ENCODE measurements around the gene CCNE1. TPM values are rescaled to one million over a fixed set of nuclear protein-coding genes. Genes with fewer than 3 reads are reported as not detected.

CCNE1 gene
- under 1 TPM in 2 of 3 donors, not detected in 1; 0.22 to 0.39 TPM for polyA plus RNA-seq

GRCh38 chr19:29811125-29812079 is at the start of gene CCNE1:
CCNE1 (plus strand) TSS chr19:29811991; CDS start chr19:29812556, 565 bp downstream.
- Mint-ChIP-seq H3K27me3 (ENCODE audit: low read depth in 3 of 3) (peaks cover 4 to 13% (median 11%) of the 10 kb centered on the region in 3 donors), H3K36me3 (no peaks in the 10 kb centered on the region), H3K4me1 (peaks cover 10 to 20% of the 10 kb centered on the region in 2 donors), H3K27ac (peak within 1 kb of the TSS; percentile 34 to 87 (median 80)), H3K9me3 (no peaks in the 10 kb centered on the region), H3K4me3 (peak within 1 kb of the TSS; percentile 79 to 94 (median 90))
- peak; percentile 93 to 94 (median 94) for DNase-seq

- Mint-ChIP-seq H3K27me3 (ENCODE audit: low read depth in 3 of 3) (peaks cover 0 to 5% (median 5%) of the 10 kb centered on the region in 3 donors), H3K27ac (no peak overlapping the region), H3K4me1 (peaks cover 0 to 2% of the 10 kb centered on the region in 2 donors), H3K4me3 (no peak overlapping the region), H3K9me3 (no peaks in the 10 kb centered on the region), H3K36me3 (no peaks in the 10 kb centered on the region)
- DNase-seq: no peak
Measured at GRCh38 chr19:29763196-29763595, 48.6 kb upstream of the CCNE1 start.

GRCh38 chr19:29764361-29764760 is 47.4 kb upstream of the CCNE1 start:
- Mint-ChIP-seq H3K9me3 (no peaks in the 10 kb centered on the region), H3K4me3 (no peak overlapping the region), H3K36me3 (no peaks in the 10 kb centered on the region), H3K4me1 (peaks cover 0 to 2% of the 10 kb centered on the region in 2 donors), H3K27me3 (ENCODE audit: low read depth in 3 of 3) (peaks cover 0 to 7% (median 5%) of the 10 kb centered on the region in 3 donors), H3K27ac (no peak overlapping the region)
- DNase-seq: no peak

GRCh38 chr19:29766100-29766499 is 45.7 kb upstream of the CCNE1 start:
- H3K27me3 Mint-ChIP-seq (ENCODE audit: low read depth in 3 of 3): peaks cover 0 to 7% (median 3%) of the 10 kb centered on the region in 3 donors
- H3K4me1 Mint-ChIP-seq: no peaks in the 10 kb centered on the region
- no peak overlapping the region for H3K27ac Mint-ChIP-seq
- H3K36me3 Mint-ChIP-seq: no peaks in the 10 kb centered on the region
- H3K4me3 Mint-ChIP-seq: no peak overlapping the region
- DNase-seq: no peak
- no peaks in the 10 kb centered on the region for H3K9me3 Mint-ChIP-seq

- no peak overlapping the region for H3K27ac Mint-ChIP-seq
- peaks cover 0 to 10% (median 3%) of the 10 kb centered on the region in 3 donors for H3K27me3 Mint-ChIP-seq (ENCODE audit: low read depth in 3 of 3)
- no peaks in the 10 kb centered on the region for H3K9me3 Mint-ChIP-seq
- DNase-seq: no peak
- no peaks in the 10 kb centered on the region for H3K36me3 Mint-ChIP-seq
- H3K4me3 Mint-ChIP-seq: no peak overlapping the region
- no peaks in the 10 kb centered on the region for H3K4me1 Mint-ChIP-seq
Measured at GRCh38 chr19:29767039-29767735, 44.6 kb upstream of the CCNE1 start.

GRCh38 chr19:29768166-29768565 is 43.6 kb upstream of the CCNE1 start:
- peaks cover 0 to 10% (median 1%) of the 10 kb centered on the region in 3 donors for H3K27me3 Mint-ChIP-seq (ENCODE audit: low read depth in 3 of 3)
- no peak for DNase-seq
- H3K36me3 Mint-ChIP-seq: no peaks in the 10 kb centered on the region
- no peaks in the 10 kb centered on the region for H3K9me3 Mint-ChIP-seq
- H3K4me3 Mint-ChIP-seq: no peak overlapping the region
- no peak overlapping the region for H3K27ac Mint-ChIP-seq
- no peaks in the 10 kb centered on the region for H3K4me1 Mint-ChIP-seq

GRCh38 chr19:29769997-29770396 is 41.8 kb upstream of the CCNE1 start:
- H3K9me3 Mint-ChIP-seq: no peaks in the 10 kb centered on the region
- H3K4me1 Mint-ChIP-seq: no peaks in the 10 kb centered on the region
- no peaks in the 10 kb centered on the region for H3K36me3 Mint-ChIP-seq
- no peak for DNase-seq
- peaks cover 0 to 10% (median 0%) of the 10 kb centered on the region in 3 donors for H3K27me3 Mint-ChIP-seq (ENCODE audit: low read depth in 3 of 3)
- no peak overlapping the region for H3K27ac Mint-ChIP-seq
- no peak overlapping the region for H3K4me3 Mint-ChIP-seq

- no peaks in the 10 kb centered on the region for H3K4me1 Mint-ChIP-seq
- no peak overlapping the region for H3K27ac Mint-ChIP-seq
- DNase-seq: no peak
Measured at GRCh38 chr19:29770648-29771047, 41.1 kb upstream of the CCNE1 start.

GRCh38 chr19:29771708-29772414 is 39.9 kb upstream of the CCNE1 start:
- DNase-seq: peak in 1 of 3 donors; percentile 2
- H3K27me3 Mint-ChIP-seq (ENCODE audit: low read depth in 3 of 3): peaks cover 0 to 10% (median 0%) of the 10 kb centered on the region in 3 donors
- H3K9me3 Mint-ChIP-seq: no peaks in the 10 kb centered on the region
- H3K4me1 Mint-ChIP-seq: no peaks in the 10 kb centered on the region
- no peak overlapping the region for H3K4me3 Mint-ChIP-seq
- H3K27ac Mint-ChIP-seq: no peak overlapping the region
- H3K36me3 Mint-ChIP-seq: no peaks in the 10 kb centered on the region

More at GRCh38 chr19:29770648-29771047, 41.1 kb upstream of the CCNE1 start:
- H3K27me3 Mint-ChIP-seq (ENCODE audit: low read depth in 3 of 3): peaks cover 0 to 10% (median 0%) of the 10 kb centered on the region in 3 donors
- H3K9me3 Mint-ChIP-seq: no peaks in the 10 kb centered on the region
- no peak overlapping the region for H3K4me3 Mint-ChIP-seq
- H3K36me3 Mint-ChIP-seq: no peaks in the 10 kb centered on the region

- H3K4me3 Mint-ChIP-seq: no peak overlapping the region
- no peaks in the 10 kb centered on the region for H3K4me1 Mint-ChIP-seq
- H3K36me3 Mint-ChIP-seq: no peaks in the 10 kb centered on the region
- no peak overlapping the region for H3K27ac Mint-ChIP-seq
- peaks cover 0 to 7% (median 0%) of the 10 kb centered on the region in 3 donors for H3K27me3 Mint-ChIP-seq (ENCODE audit: low read depth in 3 of 3)
- no peak for DNase-seq
- H3K9me3 Mint-ChIP-seq: no peaks in the 10 kb centered on the region
Measured at GRCh38 chr19:29772696-29773095, 39.1 kb upstream of the CCNE1 start.

- H3K27ac Mint-ChIP-seq: no peak overlapping the region
- no peak overlapping the region for H3K4me3 Mint-ChIP-seq
Measured at GRCh38 chr19:29773141-29773540, 38.6 kb upstream of the CCNE1 start.

GRCh38 chr19:29774126-29774525 is 37.7 kb upstream of the CCNE1 start:
- no peak for DNase-seq
- Mint-ChIP-seq H3K36me3 (no peaks in the 10 kb centered on the region), H3K4me3 (no peak overlapping the region), H3K9me3 (no peaks in the 10 kb centered on the region), H3K27me3 (ENCODE audit: low read depth in 3 of 3) (peaks cover 0 to 5% (median 0%) of the 10 kb centered on the region in 3 donors), H3K27ac (no peak overlapping the region), H3K4me1 (no peaks in the 10 kb centered on the region)

More at GRCh38 chr19:29773141-29773540, 38.6 kb upstream of the CCNE1 start:
- Mint-ChIP-seq H3K9me3 (no peaks in the 10 kb centered on the region), H3K27me3 (ENCODE audit: low read depth in 3 of 3) (peaks cover 0 to 7% (median 0%) of the 10 kb centered on the region in 3 donors), H3K4me1 (no peaks in the 10 kb centered on the region), H3K36me3 (no peaks in the 10 kb centered on the region)
- no peak for DNase-seq

- Mint-ChIP-seq H3K9me3 (no peaks in the 10 kb centered on the region), H3K36me3 (no peaks in the 10 kb centered on the region), H3K27me3 (ENCODE audit: low read depth in 3 of 3) (peaks cover 0 to 7% (median 0%) of the 10 kb centered on the region in 3 donors), H3K4me3 (no peak overlapping the region), H3K27ac (no peak overlapping the region), H3K4me1 (no peaks in the 10 kb centered on the region)
- no peak for DNase-seq
Measured at GRCh38 chr19:29777781-29778309, 33.9 kb upstream of the CCNE1 start.

Data from immature natural killer cell (primary cell).